ENCODE results near the gene NDRG4.

GRCh38 chr16:58493756-58494431 is 6.0 kb upstream of the NDRG4 start:
- no peak for TF ChIP-seq POLR2A (IDR thresholded peaks at IDR 0.05)
- TF ChIP-seq, protein P1, sequence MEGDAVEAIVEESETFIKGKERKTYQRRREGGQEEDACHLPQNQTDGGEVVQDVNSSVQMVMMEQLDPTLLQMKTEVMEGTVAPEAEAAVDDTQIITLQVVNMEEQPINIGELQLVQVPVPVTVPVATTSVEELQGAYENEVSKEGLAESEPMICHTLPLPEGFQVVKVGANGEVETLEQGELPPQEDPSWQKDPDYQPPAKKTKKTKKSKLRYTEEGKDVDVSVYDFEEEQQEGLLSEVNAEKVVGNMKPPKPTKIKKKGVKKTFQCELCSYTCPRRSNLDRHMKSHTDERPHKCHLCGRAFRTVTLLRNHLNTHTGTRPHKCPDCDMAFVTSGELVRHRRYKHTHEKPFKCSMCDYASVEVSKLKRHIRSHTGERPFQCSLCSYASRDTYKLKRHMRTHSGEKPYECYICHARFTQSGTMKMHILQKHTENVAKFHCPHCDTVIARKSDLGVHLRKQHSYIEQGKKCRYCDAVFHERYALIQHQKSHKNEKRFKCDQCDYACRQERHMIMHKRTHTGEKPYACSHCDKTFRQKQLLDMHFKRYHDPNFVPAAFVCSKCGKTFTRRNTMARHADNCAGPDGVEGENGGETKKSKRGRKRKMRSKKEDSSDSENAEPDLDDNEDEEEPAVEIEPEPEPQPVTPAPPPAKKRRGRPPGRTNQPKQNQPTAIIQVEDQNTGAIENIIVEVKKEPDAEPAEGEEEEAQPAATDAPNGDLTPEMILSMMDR (IDR thresholded peaks at IDR 0.05): no peak
